Left lung (tissue), 10 donors: ENCODE data around the gene AGK. TPM values are rescaled to one million over a fixed set of nuclear protein-coding genes. Genes with fewer than 3 reads are reported as not detected.

ENCODE experiments used
- ATAC-seq: fragments of 200-7000 bp; cut with Tn5 transposase; one replicate; pipeline ENCODE4 v1.9.1; 2020; ENCODE audit warnings: moderate library complexity
- DNase-seq, 4 donors: peaks; one replicate each; pipeline ENCODE4 v3.0.0-alpha.2; 2013 to 2020
- H3K27ac ChIP-seq, 2 donors: fragments of 200-600 bp; sonication (generic) in 1 of 2; one replicate each; pipeline versions ENCODE4 v1.5.0 to v1.8.0; 2020 to 2021
- H3K27me3 ChIP-seq, 2 donors: fragments of 200-600 bp; sonication (generic) in 1 of 2; one replicate each; pipeline versions ENCODE4 v1.5.0 to v1.8.0; 2020 to 2021
- H3K36me3 ChIP-seq, 2 donors: fragments of 200-600 bp; sonication (generic) in 1 of 2; one replicate each; pipeline versions ENCODE4 v1.5.0 to v1.8.0; 2020 to 2021
- H3K4me1 ChIP-seq, 2 donors: fragments of 200-600 bp; one replicate each; pipeline ENCODE4 v1.8.0; 2021
- H3K4me3 ChIP-seq, 2 donors: fragments of 200-600 bp; sonication (generic) in 1 of 2; one replicate each; pipeline versions ENCODE4 v1.5.0 to v1.8.0; 2020 to 2021; ENCODE audit warnings: mild to moderate bottlenecking in 1 of 2
- H3K9me3 ChIP-seq, 2 donors: fragments of 200-600 bp; sonication (generic) in 1 of 2; one replicate each; pipeline versions ENCODE4 v1.5.0 to v1.8.0; 2020 to 2021
- CTCF ChIP-seq, 2 donors: fragments of 200-600 bp; sonication (generic) in 1 of 2; IDR thresholded peaks; one replicate each; pipeline versions ENCODE4 v1.5.0 to v1.8.0; 2021; ENCODE audit warnings: antibody characterized with exemption in 2 of 2
- intact Hi-C, 2 donors: fragments of 100-400 bp; cut with DNase I; formaldehyde crosslinking; loops; one replicate each; pipeline versions ENCODE4 v1.11.2 to v1.14.2; 2022
- polyA plus RNA-seq, 6 donors: library from polyadenylated mRNA; unstranded; fragments of 120-200 nt; gene quantifications; one replicate each; pipeline ENCODE4 v1.2.1, GENCODE V29; 2013; ENCODE audit not compliant: insufficient read length in 6 of 6
- total RNA-seq, 2 donors: library from RNA; stranded (reverse); fragmentation: NEBNext Ultra II Directional; extraction: Animal tissue kit (Norgen Biotek cat#: 25700); gene quantifications; one replicate each; pipeline ENCODE4 v1.2.1, GENCODE V29; 2021
- donor health status: DM: no; HTN: yes; CAD: no.
- donor health status: DM: no; HTN: no; CAD: no.

Gene AGK
- total and polyA plus RNA-seq, 8 donors, result 24.4 to 40.6 (median 36.8) TPM

GRCh38 chr7:141559961-141560360 is 8.8 kb downstream of the AGK start:
- no peak for TF ChIP-seq CTCF (IDR thresholded peaks at IDR 0.05)
- H3K4me1 ChIP-seq, result no peaks in the 10 kb centered on the region
- H3K9me3 ChIP-seq, result peaks cover 0 to 8% of the 10 kb centered on the region in 2 donors
- DNase-seq (no peak), ATAC-seq (no peak)
- intact Hi-C loops, result no loop called here
- H3K27ac ChIP-seq, result no peak overlapping the region
- H3K4me3 ChIP-seq, result no peak overlapping the region
- peaks cover 0 to 57% of the 10 kb centered on the region in 2 donors for H3K36me3 ChIP-seq
- H3K27me3 ChIP-seq, result no peaks in the 10 kb centered on the region

- H3K27me3 ChIP-seq, result no peaks in the 10 kb centered on the region
- peaks cover 0 to 8% of the 10 kb centered on the region in 2 donors for H3K9me3 ChIP-seq
- no peak for TF ChIP-seq CTCF (IDR thresholded peaks at IDR 0.05)
- H3K36me3 ChIP-seq, result peaks cover 0 to 57% of the 10 kb centered on the region in 2 donors
- H3K4me3 ChIP-seq, result no peak overlapping the region
- no peak for DNase-seq
- intact Hi-C loops, result no loop called here
- no peaks in the 10 kb centered on the region for H3K4me1 ChIP-seq
- ATAC-seq, result no peak
- no peak overlapping the region for H3K27ac ChIP-seq
These were observed 10.8 kb downstream of the AGK start for GRCh38 chr7:141562036-141562435.

- H3K4me1 ChIP-seq, result no peaks in the 10 kb centered on the region
- no peak for ATAC-seq
- intact Hi-C loops, result no loop called here
- peaks cover 0 to 8% of the 10 kb centered on the region in 2 donors for H3K9me3 ChIP-seq
- H3K27ac ChIP-seq, result no peak overlapping the region
- no peaks in the 10 kb centered on the region for H3K27me3 ChIP-seq
- H3K36me3 ChIP-seq, result peaks cover 0 to 52% of the 10 kb centered on the region in 2 donors
- no peak overlapping the region for H3K4me3 ChIP-seq
- TF ChIP-seq CTCF (IDR thresholded peaks at IDR 0.05), result no peak
- DNase-seq, result no peak
These were observed 11.3 kb downstream of the AGK start for GRCh38 chr7:141562543-141562942.

DNA sequence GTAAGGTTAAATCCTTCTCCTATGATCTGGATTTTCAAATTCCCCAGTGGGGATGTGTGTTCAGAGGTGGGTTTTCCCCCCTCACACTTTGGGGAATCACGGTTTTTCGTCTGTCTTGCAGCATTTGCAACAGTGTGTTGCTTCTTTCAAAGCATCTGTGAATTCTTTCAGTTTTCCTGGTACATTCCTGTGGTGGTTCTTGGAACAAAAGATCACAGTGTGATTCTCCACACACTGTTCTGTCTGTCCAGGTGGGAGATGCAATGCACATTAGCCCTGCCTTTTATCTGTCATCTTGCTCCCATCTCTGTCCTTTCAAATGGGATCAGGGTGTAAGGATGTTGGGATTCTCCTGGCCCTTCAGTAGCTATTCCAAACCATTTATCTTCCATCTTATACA is 11.8 kb downstream of the AGK start:
- DNase-seq (no peak), ATAC-seq (no peak)
- H3K9me3 ChIP-seq, result peaks cover 0 to 8% of the 10 kb centered on the region in 2 donors
- no peaks in the 10 kb centered on the region for H3K27me3 ChIP-seq
- H3K4me1 ChIP-seq, result no peaks in the 10 kb centered on the region
- H3K36me3 ChIP-seq, result peaks cover 0 to 47% of the 10 kb centered on the region in 2 donors
- no peak overlapping the region for H3K27ac ChIP-seq
- TF ChIP-seq CTCF (IDR thresholded peaks at IDR 0.05), result no peak
- intact Hi-C loops, result no loop called here
- no peak overlapping the region for H3K4me3 ChIP-seq

DNA sequence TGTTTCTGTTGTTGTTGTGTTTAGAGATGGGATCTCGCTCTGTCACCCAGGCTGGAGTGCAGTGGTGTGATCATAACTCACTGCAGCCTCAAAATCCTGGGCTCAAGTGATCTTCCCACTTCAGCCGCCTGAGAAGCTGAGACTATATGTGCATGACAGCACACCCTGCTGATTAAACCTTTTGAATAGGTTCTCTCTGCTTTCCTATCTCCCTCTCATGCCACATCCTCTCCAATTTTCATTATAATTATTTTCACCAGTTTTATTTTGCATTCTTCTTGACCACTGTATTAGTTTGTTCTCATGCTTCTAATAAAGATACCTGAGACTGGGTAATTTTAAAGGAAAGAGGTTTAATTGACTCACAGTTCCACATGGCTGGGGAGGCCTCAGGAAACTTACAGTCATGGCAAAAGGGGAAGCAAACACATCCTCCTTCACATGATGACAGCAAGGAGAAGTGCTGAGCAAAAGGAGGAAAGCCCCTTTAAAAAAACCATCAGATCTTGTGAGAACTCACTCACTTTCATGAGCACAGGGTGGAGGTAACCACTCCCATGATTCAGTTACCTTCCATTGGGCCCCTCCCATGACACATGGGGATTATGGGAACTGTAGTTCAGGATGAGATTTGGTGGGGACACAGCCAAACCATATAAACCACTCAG is 12.9 kb downstream of the AGK start:
- no peak for DNase-seq
- Histone ChIP-seq H3K4me1 (no peaks in the 10 kb centered on the region), H3K36me3 (peaks cover 0 to 54% of the 10 kb centered on the region in 2 donors), H3K27me3 (no peaks in the 10 kb centered on the region), H3K4me3 (no peak overlapping the region), H3K27ac (no peak overlapping the region), H3K9me3 (peaks cover 0 to 7% of the 10 kb centered on the region in 2 donors)
- ATAC-seq, result no peak
- intact Hi-C loops, result no loop called here
- no peak for TF ChIP-seq CTCF (IDR thresholded peaks at IDR 0.05)
